SK-N-SH (cell line): Measurements from ENCODE around the gene RNF130. TPM values are rescaled to one million over a fixed set of nuclear protein-coding genes. Genes with fewer than 3 reads are reported as not detected.

Experiments used
- CTCF ChIA-PET: fragments of 300-600, 350-600 bp; formaldehyde crosslinking; extraction: SDS; loops from one replicate; lab custom pipeline; 2021; lab: Yijun Ruan, JAX
- POLR2A ChIA-PET: fragments of 350-600 bp; sonication (Branson Sonifier 250); formaldehyde crosslinking; extraction: SDS; loops from one replicate; lab custom pipeline; 2020; ENCODE audit warnings: antibody characterized with exemption, inconsistent platforms; lab: Yijun Ruan, JAX
- DNase-seq: peaks from one replicate; pipeline ENCODE4 v3.0.0; 2012
- H2AFZ ChIP-seq: fragments of 200-600 bp; sonication (generic); 2 replicates; pipeline ENCODE4 v1.8.1; 2016; ENCODE audit warnings: antibody characterized with exemption, mild to moderate bottlenecking, low read depth
- H3F3A ChIP-seq: fragments of 200-600 bp; sonication (generic); replicated peaks from 2 replicates; pipeline ENCODE3; 2016; ENCODE audit warnings: antibody characterized with exemption, mild to moderate bottlenecking; ENCODE audit not compliant: insufficient read depth
- H3K27ac ChIP-seq, 2 experiments: fragments of 200-500 bp in 1 of 2; fragments of 200-600 bp in 1 of 2; sonication (Bioruptor generic) in 1 of 2; sonication (generic), shearing (Covaris generic) in 1 of 2; 2 replicates each; pipeline versions ENCODE4 v1.5.1 to v1.6.1; 2014 to 2016; ENCODE audit warnings: low read depth in 2 of 2, inconsistent platforms in 1 of 2, low read length in 1 of 2, mild to moderate bottlenecking in 1 of 2, mixed read lengths in 1 of 2
- H3K27me3 ChIP-seq: fragments of 200-600 bp; sonication (generic), shearing (Covaris generic); 2 replicates; pipeline ENCODE4 v1.6.1; 2016; ENCODE audit warnings: mixed run types; ENCODE audit not compliant: insufficient read depth
- H3K36me3 ChIP-seq, 2 experiments: fragments of 200-500 bp in 1 of 2; fragments of 200-600 bp in 1 of 2; sonication (Bioruptor generic) in 1 of 2; sonication (generic) in 1 of 2; replicated peaks in 1 of 2; 2 replicates each; pipeline versions ENCODE3 to v1.5.1; 2014 to 2016; ENCODE audit warnings: low read length in 1 of 2, mild to moderate bottlenecking in 1 of 2; ENCODE audit not compliant: insufficient read depth in 2 of 2, control insufficient read depth in 1 of 2
- H3K4me1 ChIP-seq, 2 experiments: fragments of 200-500 bp in 1 of 2; fragments of 200-600 bp in 1 of 2; sonication (Bioruptor generic) in 1 of 2; sonication (generic), shearing (Covaris generic) in 1 of 2; 2 replicates each; pipeline versions ENCODE4 v1.5.1 to v1.6.1; 2014 to 2016; ENCODE audit warnings: low read depth in 1 of 2, low read length in 1 of 2, mixed run types in 1 of 2; ENCODE audit not compliant: insufficient read depth in 2 of 2, control insufficient read depth in 1 of 2
- H3K4me2 ChIP-seq: fragments of 200-600 bp; sonication (generic), shearing (Covaris generic); 2 replicates; pipeline ENCODE4 v1.6.1; 2017; ENCODE audit warnings: mixed run types
- H3K4me3 ChIP-seq, 2 experiments: fragments of 200-500 bp in 1 of 2; fragments of 200-600 bp in 1 of 2; sonication (Bioruptor generic) in 1 of 2; sonication (generic), shearing (Covaris generic) in 1 of 2; 2 replicates each; pipeline versions ENCODE4 v1.5.1 to v1.8.1; 2014 to 2016; ENCODE audit warnings: low read depth in 2 of 2, inconsistent platforms in 1 of 2, low read length in 1 of 2, mild to moderate bottlenecking in 1 of 2, mixed read lengths in 1 of 2, moderate library complexity in 1 of 2
- H3K79me2 ChIP-seq: fragments of 200-600 bp; sonication (generic); 2 replicates; pipeline ENCODE4 v1.8.1; 2017; ENCODE audit warnings: mild to moderate bottlenecking; ENCODE audit not compliant: insufficient read depth
- H3K9ac ChIP-seq: fragments of 200-600 bp; sonication (generic); 2 replicates; pipeline ENCODE4 v1.6.1; 2017; ENCODE audit warnings: mixed run types
- H3K9me2 ChIP-seq: fragments of 200-600 bp; sonication (generic); 2 replicates; pipeline ENCODE4 v1.6.1; 2017; ENCODE audit warnings: mixed run types
- H3K9me3 ChIP-seq: fragments of 200-600 bp; sonication (generic); 2 replicates; pipeline ENCODE4 v1.6.1; 2017; ENCODE audit warnings: mixed run types, mild to moderate bottlenecking, moderate library complexity
- H4K20me1 ChIP-seq: fragments of 200-600 bp; sonication (generic); 2 replicates; pipeline ENCODE4 v1.6.1; 2017; ENCODE audit warnings: mild to moderate bottlenecking, mixed run types; ENCODE audit not compliant: insufficient read depth
- CHD2 ChIP-seq: fragments of 150-350 bp; IDR thresholded peaks from 2 replicates; pipeline ENCODE4 v1.6.1; 2018; ENCODE audit warnings: low read length; ENCODE audit not compliant: partially characterized antibody
- ELF1 ChIP-seq: IDR thresholded peaks from 2 replicates; pipeline ENCODE4 v1.4.0; 2012
- EZH2phosphoT487 ChIP-seq: fragments of 200-600 bp; sonication (generic); IDR thresholded peaks from 2 replicates; pipeline ENCODE4 v1.6.1; 2017; ENCODE audit warnings: low read depth, mixed run types, mild to moderate bottlenecking, antibody characterized with exemption, moderate library complexity, borderline replicate concordance
- FOSL2 ChIP-seq: IDR thresholded peaks from 2 replicates; pipeline ENCODE4 v1.4.0; 2012; ENCODE audit warnings: low read depth, mild to moderate bottlenecking, moderate library complexity, borderline replicate concordance
- FOXJ3 ChIP-seq: sonication (generic); formaldehyde crosslinking; IDR thresholded peaks from 2 replicates; pipeline ENCODE4 v1.5.1; 2020; ENCODE audit warnings: mild to moderate bottlenecking, missing genetic modification reagents
- FOXM1 ChIP-seq: IDR thresholded peaks from 2 replicates; pipeline ENCODE4 v1.4.0; 2012; ENCODE audit warnings: low read depth, mild to moderate bottlenecking
- GATA2 ChIP-seq: sonication (generic); formaldehyde crosslinking; IDR thresholded peaks from 2 replicates; pipeline ENCODE4 v1.5.0; 2020; ENCODE audit warnings: mild to moderate bottlenecking, missing genetic modification reagents
- JUND ChIP-seq: IDR thresholded peaks from 2 replicates; pipeline ENCODE4 v1.4.0; 2012
- MAX ChIP-seq: IDR thresholded peaks from 2 replicates; pipeline ENCODE4 v1.4.0; 2012; ENCODE audit warnings: low read depth
- NFIC ChIP-seq: IDR thresholded peaks from 2 replicates; pipeline ENCODE4 v1.4.0; 2012; ENCODE audit warnings: borderline replicate concordance
- NRF1 ChIP-seq: IDR thresholded peaks from 2 replicates; pipeline ENCODE4 v1.6.1; 2012; ENCODE audit warnings: low read depth, mild to moderate bottlenecking, low read length
- PBX3 ChIP-seq: IDR thresholded peaks from 2 replicates; pipeline ENCODE4; 2012
- RAD21 ChIP-seq: IDR thresholded peaks from 2 replicates; pipeline ENCODE4 v1.6.1; 2012; ENCODE audit warnings: mild to moderate bottlenecking, low read length
- RCOR1 ChIP-seq: fragments of 150-350 bp; IDR thresholded peaks from 2 replicates; pipeline ENCODE4 v1.6.1; 2017; ENCODE audit warnings: antibody characterized with exemption, low read length
- RXRA ChIP-seq: IDR thresholded peaks from 2 replicates; pipeline ENCODE4 v1.4.0; 2012; ENCODE audit warnings: low read depth, mild to moderate bottlenecking, borderline replicate concordance
- SIN3A ChIP-seq: IDR thresholded peaks from 2 replicates; pipeline ENCODE4 v1.6.1; 2012; ENCODE audit warnings: low read depth, mild to moderate bottlenecking, low read length, moderate library complexity, borderline replicate concordance
- TAF1 ChIP-seq: IDR thresholded peaks from 2 replicates; pipeline ENCODE4 v1.6.1; 2012; ENCODE audit warnings: low read depth, mild to moderate bottlenecking, low read length, moderate library complexity, borderline replicate concordance
- USF2 ChIP-seq: fragments of 150-350 bp; IDR thresholded peaks from 2 replicates; pipeline ENCODE4 v1.6.1; 2017; ENCODE audit warnings: antibody characterized with exemption, low read length, low read depth, borderline replicate concordance
- YY1 ChIP-seq: IDR thresholded peaks from 2 replicates; pipeline ENCODE4 v1.4.0; 2012; ENCODE audit warnings: low read depth, mild to moderate bottlenecking
- WGBS: methylation state at CpG from one replicate; pipeline ENCODE4 v1.1.6; 2017; ENCODE audit warnings: low lambda C conversion rate; 5-methylcytosine and 5-hydroxymethylcytosine counted together
- polyA plus RNA-seq, 3 experiments: library from polyadenylated mRNA; depleted of rRNA; stranded (reverse); fragments of >200 nt; gene quantifications; 2 replicates each; pipeline ENCODE4 v1.2.3, GENCODE V29; 2012

RNF130 gene
- polyA plus RNA-seq, 1 of the 3 experiments (the other 2 are of a cell fraction) = 41.4 TPM

GRCh38 chr5:180043377-180043776, 28.2 kb downstream of the RNF130 start:
- CTCF ChIA-PET = no interaction called here
- TF ChIP-seq RXRA (no peak), JUND (no peak), PBX3 (no peak), ELF1 (no peak), FOSL2 (no peak), NRF1 (no peak), MAX (no peak), GATA2 (CRISPR knock-in tag) (no peak), USF2 (no peak), FOXM1 (no peak), TAF1 (no peak), CHD2 (no peak), NFIC (no peak), YY1 (no peak), SIN3A (no peak), EZH2phosphoT487 (no peak), RAD21 (no peak), FOXJ3 (CRISPR knock-in tag) (no peak), RCOR1 (no peak)
- TF ChIP-seq, all 33 proteins: peak for 0
- 90% methylated on average over 4 of the region's 4 CpGs for WGBS

More at GRCh38 chr5:180043377-180043776, 28.2 kb downstream of the RNF130 start:
- Histone ChIP-seq H4K20me1 (no peaks in the 10 kb centered on the region), H2AFZ (no peak overlapping the region), H3K9me3 (no peaks in the 10 kb centered on the region; the same call in 1 of the 2 replicates), H3K4me3 (no peak overlapping the region), H3K79me2 (peaks cover 29% of the 10 kb centered on the region), H3F3A (no peaks in the 10 kb centered on the region), H3K36me3 (peaks cover 4 to 7% of the 10 kb centered on the region in 2 experiments), H3K27me3 (no peaks in the 10 kb centered on the region), H3K9me2 (no peaks in the 10 kb centered on the region), H3K9ac (no peak overlapping the region), H3K4me1 (peaks cover 0 to under 1% of the 10 kb centered on the region in 2 experiments; a peak in 1 of 4 replicates), H3K4me2 (no peak overlapping the region), H3K27ac (no peak overlapping the region)
- POLR2A ChIA-PET = no interaction called here
- DNase-seq = no peak
